T-helper 22 cell (primary cell): ENCODE measurements around the gene C16orf74.

Experiments
- DNase-seq: peaks from one replicate; pipeline ENCODE4 v3.0.0-alpha.2; 2020; ENCODE audit warnings: low read depth

The C16orf74 gene

DNA sequence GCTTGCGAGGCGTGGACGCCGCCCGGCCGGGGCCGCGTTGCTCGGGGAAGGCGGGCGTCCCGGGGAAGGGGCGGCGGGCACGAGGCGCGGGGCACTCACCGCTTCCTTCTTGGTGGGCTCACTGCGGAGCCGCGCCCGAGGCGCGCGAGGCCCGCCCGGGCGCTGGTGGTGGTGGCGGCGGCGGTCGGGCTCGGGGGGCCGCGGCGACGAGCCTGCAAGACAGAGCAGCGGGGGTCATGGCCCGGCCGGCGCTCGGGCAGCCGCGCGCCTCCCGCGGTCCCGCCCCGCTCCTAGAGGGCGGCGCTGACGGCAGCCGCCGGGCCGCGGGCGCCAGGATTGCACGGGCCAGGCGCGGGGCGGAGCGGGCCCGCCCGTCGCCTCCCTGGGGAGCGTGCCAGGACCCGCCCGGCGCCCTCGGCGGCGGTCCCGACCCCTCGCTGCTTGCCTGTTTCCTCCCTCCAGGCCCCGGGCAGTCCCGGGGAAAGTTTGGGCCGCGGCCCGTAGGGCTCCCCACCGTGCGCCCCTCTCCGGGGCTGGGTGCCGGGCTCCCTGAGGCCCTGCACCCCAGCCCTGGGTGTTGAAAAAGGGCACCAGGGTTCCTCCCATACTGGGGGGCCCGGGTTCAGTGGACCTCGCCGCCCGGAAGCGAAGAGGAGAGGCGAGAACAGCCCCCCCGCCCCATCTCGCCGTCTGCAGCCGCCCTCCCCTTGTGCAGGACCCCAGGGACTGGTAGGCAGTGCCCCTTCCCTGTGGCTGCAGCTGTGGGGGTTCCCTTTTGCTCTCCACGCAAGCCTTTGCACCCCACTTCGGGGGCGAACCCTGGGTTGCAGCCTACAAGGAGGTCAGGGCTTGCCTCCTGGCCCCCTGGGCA lies at the start of gene C16orf74:
Gene C16orf74 (minus strand): TSS at position 270 of the 871 bp plus-strand sequence. CDS start 15,879 bp downstream, outside the sequence.
- DNase-seq, result no peak

DNA sequence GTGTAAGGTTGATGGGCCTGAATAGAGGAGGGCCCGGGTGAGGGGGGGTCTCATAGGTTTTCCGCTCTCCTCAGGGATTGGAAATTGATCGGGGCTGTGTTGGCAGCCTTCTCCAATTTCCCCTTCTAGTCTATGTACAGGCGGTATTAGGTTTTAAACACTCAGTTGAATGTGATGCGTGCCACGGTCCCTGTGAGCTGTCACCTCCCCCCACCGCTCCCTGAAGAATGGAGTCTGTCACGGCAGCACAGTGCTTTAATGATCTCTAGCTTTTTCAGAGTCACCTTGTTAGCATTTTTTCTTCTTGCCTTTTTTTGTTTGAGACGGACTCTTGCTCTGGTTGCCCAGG lies 49.4 kb upstream of the C16orf74 start:
- peak; percentile 37 for DNase-seq

DNA sequence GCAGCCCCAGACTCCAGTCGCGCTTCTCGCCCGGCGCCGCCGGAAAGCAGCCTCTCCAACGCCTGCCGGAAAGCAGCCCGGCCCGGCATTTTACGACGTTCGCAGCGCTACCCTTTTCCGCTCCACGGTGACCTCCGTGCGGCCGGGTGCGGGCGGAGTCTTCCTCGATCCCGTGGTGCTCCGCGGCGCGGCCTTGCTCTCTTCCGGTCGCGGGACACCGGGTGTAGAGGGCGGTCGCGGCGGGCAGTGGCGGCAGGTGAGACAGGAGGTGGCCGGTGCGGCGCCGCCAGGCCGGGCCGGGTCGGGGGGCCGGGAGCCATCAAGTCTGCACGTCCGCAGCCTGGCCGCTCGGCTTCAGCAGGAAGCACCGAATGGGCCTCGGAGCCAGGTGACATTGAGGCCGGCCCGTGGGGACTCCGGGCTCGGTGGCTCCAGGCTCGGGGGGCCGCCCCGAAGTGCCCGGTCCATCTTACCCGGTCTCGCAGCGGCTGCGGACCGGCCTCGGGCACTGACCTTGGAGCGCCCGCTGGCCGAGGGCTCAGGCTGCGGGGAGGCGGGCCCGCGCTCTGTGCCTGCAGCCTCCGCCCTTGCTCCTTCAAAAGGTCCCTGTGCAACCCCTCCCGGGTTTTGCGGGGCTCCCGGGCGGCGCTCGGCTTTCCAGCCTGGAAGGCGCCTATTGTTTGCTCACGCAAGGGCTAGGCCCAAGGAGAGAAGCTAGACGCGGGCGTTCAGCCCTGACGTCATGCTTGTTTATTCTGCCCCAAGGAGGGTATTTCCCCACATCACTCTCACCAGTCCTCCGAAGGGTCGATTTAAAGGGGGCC lies 48.8 kb upstream of the C16orf74 start, which contains the start of the genes COX4I1 and EMC8:
Gene COX4I1 (plus strand): TSS at position 199 of the 824 bp plus-strand sequence. CDS start 1,511 bp downstream, outside the sequence.
Gene EMC8 (minus strand): TSS at position 48 of the 824 bp plus-strand sequence. CDS start 249 bp downstream, outside the sequence.
- peak; percentile 86 for DNase-seq

GRCh38 chr16:85798901-85799496 lies 48.1 kb upstream of the C16orf74 start:
- DNase-seq, result peak; percentile 14

GRCh38 chr16:85798283-85798776 lies 47.4 kb upstream of the C16orf74 start:
- no peak for DNase-seq

GRCh38 chr16:85796599-85796998 lies 45.7 kb upstream of the C16orf74 start:
- no peak for DNase-seq

- DNase-seq, result no peak
Measured at GRCh38 chr16:85796152-85796551, 45.3 kb upstream of the C16orf74 start.

GRCh38 chr16:85794696-85795095 lies 43.8 kb upstream of the C16orf74 start:
- no peak for DNase-seq

DNA sequence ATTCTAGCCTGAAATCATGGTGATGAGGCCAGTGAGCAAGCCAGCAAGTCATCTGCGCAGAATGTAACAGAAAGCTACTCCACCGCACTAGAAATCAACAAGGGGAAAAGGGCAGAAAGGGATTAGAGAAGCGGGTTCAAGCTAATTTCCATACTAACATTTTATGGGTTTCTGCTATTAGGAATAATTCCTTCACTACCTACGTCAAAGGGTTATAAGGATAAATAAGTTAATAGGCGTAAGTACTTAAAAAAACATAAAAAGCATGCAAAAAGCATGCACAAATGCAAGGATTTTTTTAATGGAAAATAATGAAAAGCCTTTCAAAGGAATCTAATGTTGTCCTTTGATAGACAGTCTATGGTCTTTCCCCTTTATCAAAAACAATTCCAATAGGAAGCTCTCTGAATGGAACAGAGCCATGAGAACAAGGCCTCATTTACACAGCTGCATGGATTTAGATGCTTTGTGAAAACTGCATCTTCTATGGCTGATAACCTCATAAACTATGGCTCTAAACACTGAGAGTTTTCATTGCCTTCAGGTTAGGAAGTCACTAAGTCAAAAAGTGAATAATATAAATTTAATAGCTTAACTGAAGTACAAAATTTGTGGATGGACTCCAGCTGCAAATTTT lies 42.9 kb upstream of the C16orf74 start:
- no peak for DNase-seq

DNA sequence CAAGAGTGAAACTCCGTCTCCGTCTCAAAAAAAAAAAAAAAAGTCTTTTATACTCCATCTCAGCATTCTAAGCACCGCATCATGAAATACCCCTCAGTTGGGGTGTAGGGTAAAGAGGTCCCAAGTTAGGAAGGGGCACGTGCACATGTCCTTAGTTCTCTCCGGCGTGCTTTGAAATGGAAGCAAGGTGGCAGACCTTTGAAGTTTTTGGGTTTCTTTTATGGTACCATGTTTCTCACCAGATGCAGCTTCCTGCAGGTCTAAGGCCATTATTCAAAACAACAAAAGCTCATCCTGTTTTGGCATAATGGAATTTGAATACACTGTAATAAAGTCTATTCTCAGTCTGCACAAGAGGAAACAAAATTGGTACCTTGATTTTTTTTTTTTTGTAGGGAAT lies 38.9 kb upstream of the C16orf74 start:
- DNase-seq, result no peak

DNA sequence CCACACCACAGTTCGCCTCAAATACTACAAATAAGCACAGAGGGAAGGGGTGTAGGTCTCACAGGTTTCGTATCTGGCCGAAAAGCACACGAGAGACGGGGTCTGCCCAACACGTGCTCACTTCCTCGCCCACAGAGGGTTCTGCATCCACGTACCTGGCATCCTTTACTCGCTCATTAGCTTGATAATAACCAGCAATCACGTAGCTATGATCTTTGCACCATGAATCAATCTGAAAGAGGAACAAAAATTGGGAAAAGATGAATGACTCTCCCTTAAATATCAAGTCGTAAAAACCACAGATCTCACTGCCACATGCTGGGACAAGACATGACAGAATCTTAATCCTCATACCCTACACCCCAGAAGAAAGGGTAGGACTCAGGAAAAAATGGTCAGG lies 37.9 kb upstream of the C16orf74 start:
- DNase-seq, result no peak

GRCh38 chr16:85785927-85786326 lies 35.0 kb upstream of the C16orf74 start:
- DNase-seq, result no peak

DNA sequence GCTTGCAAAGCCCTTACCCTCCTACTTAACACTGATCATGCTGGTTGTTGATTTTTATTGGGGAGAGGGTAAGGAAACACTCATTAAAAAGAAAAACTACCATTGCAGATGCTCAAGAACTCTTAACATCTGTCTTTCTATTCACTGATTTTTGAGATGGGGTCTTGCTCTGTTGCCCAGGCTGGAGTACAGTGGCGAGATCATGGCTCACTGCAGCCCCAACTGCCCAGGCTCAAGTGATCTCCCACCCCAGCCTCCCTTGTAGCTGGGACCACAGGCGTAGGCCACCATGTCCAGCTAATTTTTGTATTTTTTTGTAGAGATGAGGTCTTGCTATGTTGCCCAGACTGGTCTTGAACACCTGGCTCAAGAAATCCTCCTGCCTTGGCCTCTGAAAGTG lies 33.9 kb upstream of the C16orf74 start:
- no peak for DNase-seq

- DNase-seq, result no peak
Measured at GRCh38 chr16:85783441-85783840, 32.5 kb upstream of the C16orf74 start.

DNA sequence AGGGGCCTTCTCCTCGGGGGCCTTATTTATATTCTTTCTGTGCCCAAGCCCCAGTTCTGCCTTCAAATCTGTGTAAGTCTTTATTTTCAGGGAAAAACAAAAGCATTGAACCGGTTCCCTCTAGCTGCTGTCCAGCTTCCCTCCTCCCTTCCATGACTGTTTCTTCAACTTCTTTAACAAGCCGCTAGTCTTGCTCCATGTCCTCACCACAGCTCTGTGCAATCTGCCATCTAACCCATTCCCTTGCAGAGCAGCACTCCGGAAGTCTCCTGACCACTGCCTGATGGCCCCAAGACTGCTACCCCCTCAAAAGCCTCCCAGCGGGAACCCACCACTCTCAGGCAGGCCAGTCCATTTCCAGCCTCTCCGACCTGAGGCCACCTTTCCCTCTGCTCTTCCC lies 31.6 kb upstream of the C16orf74 start:
- no peak for DNase-seq

DNA sequence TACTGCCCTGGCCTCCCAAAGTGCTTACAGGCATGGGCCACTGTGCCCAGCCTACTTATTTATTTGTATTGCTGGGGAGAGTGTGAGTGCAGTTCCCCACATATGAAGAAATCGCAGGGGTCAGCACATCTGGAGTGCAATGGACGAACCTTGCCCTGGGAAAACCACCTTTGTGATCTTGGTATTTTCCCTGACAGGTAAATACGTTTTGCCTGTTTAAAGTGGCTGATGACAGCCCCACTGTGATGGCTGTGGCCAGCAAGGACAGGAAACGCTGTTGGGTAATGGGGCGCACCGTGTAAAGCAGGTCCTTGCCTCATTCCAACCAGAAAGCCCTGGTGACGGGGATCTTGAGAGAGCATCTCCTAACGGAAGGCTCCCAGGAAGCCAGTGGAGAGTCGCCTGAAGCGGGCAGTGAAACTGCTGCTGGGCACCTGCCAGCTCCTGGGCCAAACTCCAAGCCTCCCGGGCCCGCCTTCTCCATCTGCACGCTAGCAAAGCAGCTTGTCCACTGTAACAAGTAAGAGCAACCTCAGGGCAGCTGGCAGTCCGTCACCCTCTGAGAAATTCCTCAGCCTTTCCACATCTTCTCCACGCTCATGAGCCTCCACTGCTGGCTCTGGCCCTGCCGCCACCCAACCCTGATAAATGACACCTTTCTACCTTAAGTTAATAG lies 30.9 kb upstream of the C16orf74 start:
- DNase-seq, result no peak

- no peak for DNase-seq
Measured at GRCh38 chr16:85781156-85781555, 30.3 kb upstream of the C16orf74 start.

DNA sequence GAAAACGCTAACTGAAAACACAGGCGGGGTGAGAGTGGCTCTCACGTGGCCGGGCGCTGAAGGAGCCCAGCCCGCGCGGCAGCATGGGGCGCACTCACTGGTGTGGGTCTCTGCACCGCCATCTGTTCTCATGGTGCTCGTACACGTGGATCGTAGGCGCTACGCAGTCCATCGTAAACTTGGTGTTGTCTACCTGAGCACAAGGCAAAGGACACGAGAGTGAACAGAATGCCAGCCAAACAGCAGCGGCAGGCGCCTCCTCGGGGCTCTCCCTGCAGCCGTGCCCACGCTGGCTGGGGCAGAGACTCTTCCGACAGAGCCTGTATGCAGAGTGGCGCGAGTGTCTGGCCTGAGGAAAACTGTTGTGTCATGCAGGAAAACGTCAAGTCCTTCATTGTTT lies 29.4 kb upstream of the C16orf74 start:
- DNase-seq, result no peak

- DNase-seq, result no peak
Measured at GRCh38 chr16:85778873-85779272, 28.0 kb upstream of the C16orf74 start.

DNA sequence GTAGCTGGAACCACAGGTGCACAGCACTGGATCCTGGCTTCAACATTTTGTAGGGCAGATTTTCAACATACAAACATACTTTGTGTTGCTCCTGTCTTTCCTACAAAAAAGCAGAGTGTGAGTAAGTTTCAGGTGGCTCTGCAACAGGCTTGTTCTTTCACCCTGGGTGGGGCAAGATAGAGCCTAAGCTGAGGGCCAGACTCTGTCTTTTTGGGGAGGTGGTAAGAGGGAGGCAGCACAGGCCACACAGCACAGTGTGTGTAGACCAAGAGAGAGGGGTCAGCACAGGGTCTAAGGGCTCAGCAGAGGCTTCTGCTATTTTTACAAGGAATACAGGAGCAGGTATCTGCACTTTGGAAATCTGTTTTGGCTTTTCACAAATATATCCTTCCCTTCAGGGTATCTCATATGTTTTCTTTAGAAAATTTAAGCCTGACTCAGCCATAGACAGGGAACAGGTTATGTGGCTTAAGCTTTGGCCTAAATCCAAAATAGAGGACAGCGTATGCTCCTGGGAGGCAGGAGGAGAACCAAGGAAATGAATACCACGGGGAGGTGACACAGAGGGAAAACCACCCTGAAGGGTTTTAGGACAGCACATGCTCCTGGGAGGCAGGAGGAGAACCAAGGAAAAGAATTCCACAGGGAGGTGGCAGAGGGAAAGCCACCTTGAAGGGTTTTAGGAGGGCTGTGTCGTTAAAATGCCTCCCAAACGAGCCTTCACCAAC lies 26.9 kb upstream of the C16orf74 start:
- DNase-seq, result no peak

DNA sequence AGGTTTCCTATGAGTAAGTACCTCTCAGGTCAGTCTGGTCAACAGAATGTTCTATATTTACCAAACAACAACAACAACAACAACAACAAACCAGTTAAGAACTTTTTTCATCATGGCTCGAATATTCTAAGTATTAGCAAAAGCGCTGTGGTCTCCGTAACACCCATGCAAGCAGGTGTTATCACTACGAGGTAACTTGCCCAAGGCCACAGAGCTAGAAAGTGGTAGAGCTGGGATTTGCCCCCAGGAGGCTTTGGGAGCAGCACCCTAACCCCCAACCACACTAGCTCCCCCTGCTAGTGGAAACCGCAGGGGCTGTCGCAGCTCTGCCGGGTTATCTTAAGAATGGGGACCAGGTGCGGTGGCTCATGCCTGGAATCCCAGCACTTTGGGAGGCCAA lies 23.9 kb upstream of the C16orf74 start:
- no peak for DNase-seq
